Measurements from ENCODE around the gene GLYATL2.
A peak's percentile ranks its signal among the peaks of the same experiment; 100 is the strongest.

GLYATL2 gene

GRCh38 chr11:58801302-58801701 lies 43.2 kb downstream of the GLYATL2 start:
- no peak for DNase-seq (ENCODE audit: low read depth in 2 of 2)

DNA sequence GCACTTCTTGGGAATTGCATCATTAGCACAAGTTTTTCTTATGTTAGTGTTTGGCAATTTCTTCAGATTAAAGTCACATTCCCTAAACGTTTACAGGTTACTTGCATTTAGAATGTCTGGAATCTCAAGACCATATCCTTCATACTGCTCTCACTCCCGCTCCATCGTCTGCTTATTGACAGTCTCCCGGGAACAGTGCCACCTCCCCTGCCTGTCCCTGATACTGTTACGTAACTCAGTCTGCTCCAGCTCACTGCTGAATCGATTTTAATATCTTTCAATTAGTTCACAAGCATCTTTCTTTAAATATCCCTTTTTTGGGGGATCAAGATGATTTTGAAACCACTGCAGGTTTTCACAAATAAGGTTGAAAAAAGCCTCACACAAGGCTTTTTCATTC lies 48.2 kb downstream of the GLYATL2 start:
- no peak for DNase-seq (ENCODE audit: low read depth in 2 of 2)

DNA sequence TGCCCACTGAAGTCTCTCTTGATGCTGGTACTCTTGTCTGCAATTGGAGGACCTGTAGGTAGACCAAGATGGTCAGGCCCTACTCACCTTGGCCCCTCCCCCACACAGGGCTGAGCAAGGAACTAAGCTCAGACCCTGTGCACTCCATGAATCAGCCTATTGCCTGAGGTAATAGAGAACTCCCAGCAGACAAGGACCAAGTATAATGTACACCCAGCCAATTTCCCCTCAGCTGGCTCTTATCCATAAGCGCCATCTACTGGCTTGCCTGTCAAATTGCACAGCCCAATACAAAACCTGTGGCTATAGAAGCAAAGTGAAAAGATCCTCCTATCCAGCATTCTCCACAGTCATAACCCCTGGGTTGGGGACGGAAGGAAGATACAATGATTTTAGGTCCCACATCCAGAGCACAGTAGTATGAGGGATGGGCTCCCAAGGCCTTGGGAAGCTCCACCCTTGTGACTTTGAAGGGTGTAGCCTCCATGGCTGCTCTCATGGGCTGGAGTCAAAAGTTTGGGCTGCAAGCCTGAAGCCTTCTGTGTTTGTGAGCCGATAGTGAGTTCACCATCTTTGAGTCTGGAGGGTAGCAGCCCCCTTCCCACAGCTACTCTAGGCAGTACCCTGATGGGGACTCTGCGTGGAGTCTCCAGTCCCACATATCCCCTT lies 56.0 kb downstream of the GLYATL2 start:
- peak in 1 of 2 donors; percentile 14 for DNase-seq (ENCODE audit: low read depth in 2 of 2)

DNA sequence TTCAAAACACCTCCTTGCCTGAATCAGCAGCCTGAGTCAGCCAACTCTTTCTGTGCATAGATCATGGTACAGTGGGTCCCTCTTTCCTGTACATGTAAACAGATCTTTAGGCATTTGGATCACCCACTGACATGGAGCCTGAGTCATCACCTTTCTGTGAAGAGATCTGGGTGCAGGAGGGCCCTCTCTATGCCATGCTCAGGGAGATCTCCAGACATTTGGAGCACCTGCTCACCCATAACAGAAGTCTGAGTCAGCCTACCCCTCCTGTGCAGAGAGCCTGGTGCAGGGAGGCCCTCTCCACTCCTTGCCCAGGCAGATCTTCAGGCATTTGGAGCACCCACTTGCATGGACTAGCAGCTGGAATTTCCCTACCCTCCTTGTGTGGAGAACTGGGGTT lies 56.6 kb downstream of the GLYATL2 start:
- no peak for DNase-seq (ENCODE audit: low read depth in 2 of 2)

DNA sequence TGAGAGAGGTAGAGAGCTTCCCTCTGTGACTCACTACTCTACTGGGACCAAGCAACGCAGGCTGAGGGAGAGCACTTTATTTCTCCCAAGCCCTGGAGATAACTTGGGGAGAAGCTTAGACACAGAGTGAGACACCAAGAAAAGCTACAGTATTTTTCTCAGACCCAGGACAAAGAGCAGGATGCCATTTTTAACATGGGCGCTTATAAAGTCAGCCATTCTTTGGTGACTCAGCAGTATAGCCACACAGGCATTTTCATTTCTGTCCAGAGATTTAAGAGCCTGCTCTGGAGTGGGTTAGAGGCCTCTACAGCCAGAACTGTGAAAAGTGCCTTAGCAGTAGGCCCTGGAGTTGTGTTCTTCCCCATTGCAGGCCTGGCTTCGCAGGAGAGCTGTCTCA lies 57.8 kb downstream of the GLYATL2 start:
- no peak for DNase-seq (ENCODE audit: low read depth in 2 of 2)

DNA sequence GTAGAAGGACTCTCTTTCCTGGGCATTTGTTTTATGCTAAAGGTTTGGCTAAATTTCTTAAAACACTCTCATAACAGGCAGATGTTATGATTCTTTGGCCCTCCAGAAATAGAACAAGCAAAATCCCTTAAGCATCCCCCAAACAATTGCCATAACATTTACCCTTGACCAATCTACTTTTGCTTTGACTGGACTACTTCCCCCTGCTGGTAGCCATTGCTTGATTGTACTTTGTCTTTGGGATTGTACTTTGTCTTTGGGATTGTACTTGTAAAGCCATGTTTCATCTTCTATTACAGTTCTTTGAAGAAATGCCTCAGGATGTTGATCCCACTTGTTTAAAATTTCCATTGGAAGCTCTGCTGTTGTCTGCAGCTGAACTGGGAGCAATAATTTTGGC lies 59.5 kb downstream of the GLYATL2 start:
- DNase-seq (ENCODE audit: low read depth in 2 of 2) = no peak

All from stimulated activated CD4-positive, alpha-beta T cell treated with anti-CD3 and anti-CD28 coated beads, Interleukin-4, amount 100 ng/mL, for 48 hours (primary cell).